Ramos (cell line): ENCODE results near the gene RTN4RL1.
"Not testable (repeated sequence)": the region's sequence is repeated elsewhere in the genome, so short reads cannot be mapped to it uniquely, and the experiment has no call there.

Experiments
- in situ Hi-C: fragments of 300-500 bp; cut with MboI; formaldehyde crosslinking; loops from one replicate; pipeline ENCODE4 v1.14.3; 2022; ENCODE audit warnings: low sequenced_read_pairs; ENCODE audit not compliant: unreplicated experiment

Gene RTN4RL1

GRCh38 chr17:1912146-1912545, 113.0 kb downstream of the RTN4RL1 start:
- in situ Hi-C loops = loop anchor here (10.0 kb wide), 1 partner anchor 123 kb away; the partner anchor contains the start of gene DPH1

DNA sequence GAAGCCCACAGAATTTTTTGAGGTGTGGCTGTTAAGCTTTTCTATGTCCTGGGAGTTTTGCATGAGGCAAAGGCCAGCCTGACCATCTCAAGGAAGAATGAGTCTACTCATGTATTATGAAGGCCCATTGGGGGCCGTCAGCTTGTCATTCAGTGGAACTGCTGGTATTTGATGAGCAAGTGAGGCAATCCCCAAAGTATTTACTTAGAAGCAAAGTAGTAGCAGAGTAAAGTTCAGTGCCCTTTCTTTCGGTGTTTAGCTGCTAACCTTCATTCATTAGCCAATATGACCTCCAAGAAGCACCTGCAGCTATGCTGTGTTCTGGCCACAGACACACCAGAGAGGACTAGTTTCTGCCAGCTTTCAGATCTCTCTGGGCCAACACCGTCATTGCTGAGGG, 115.1 kb downstream of the RTN4RL1 start:
- in situ Hi-C loops = loop anchor here (10.0 kb wide), 1 partner anchor 125 kb away; the partner anchor contains the start of gene DPH1

GRCh38 chr17:1908699-1909309, 116.3 kb downstream of the RTN4RL1 start:
- in situ Hi-C loops = no loop called here

GRCh38 chr17:1907909-1908698, 117.0 kb downstream of the RTN4RL1 start:
- in situ Hi-C loops = no loop called here

- in situ Hi-C loops = no loop called here
These were observed 117.9 kb downstream of the RTN4RL1 start for GRCh38 chr17:1907216-1907631.

- in situ Hi-C loops = no loop called here
These were observed 118.5 kb downstream of the RTN4RL1 start for GRCh38 chr17:1906662-1907101.

GRCh38 chr17:1905190-1905913, 119.8 kb downstream of the RTN4RL1 start:
- in situ Hi-C loops = no loop called here

DNA sequence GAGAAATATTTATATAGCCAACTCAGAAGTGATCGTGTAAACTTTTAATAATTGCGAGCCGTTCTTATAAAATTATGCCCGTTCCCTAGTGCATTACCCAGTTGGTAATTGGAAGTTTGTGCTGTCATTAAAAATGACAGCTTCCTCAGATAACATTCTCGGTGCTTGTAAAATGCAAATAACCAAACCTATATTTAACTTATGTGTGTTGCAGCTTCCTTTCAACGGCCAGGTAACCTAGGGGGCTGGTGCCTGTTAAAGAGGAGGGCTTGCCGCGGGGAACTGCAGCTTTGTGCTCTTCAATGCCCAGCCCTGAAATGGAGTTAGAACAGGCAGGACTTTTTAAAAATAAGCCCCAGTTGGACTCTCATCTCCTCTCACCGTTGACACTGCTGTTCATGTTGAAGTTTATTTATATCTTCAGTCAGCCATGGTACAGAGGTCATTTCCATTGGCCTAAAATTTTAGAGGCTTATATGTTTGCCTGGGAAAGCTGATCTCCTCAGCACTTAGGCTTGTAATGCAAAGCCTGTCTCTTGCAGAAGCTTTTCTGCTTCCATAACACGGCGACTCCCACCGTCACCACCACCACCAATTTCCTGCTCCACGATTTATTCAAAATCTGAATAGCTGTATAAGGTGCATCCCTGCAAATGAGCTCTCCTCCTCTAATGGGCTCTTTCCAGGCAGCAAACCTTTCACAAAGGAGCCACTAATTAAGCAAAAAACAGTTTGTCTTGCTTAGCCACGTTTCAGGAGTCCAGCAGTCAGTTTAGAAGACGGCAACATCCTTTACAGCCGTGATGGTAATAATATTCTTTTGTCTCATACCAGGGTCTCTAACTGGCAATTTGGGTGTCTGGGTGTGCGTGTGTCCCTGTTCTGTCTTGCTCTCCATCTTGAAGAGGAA, 120.6 kb downstream of the RTN4RL1 start:
- in situ Hi-C loops = no loop called here

DNA sequence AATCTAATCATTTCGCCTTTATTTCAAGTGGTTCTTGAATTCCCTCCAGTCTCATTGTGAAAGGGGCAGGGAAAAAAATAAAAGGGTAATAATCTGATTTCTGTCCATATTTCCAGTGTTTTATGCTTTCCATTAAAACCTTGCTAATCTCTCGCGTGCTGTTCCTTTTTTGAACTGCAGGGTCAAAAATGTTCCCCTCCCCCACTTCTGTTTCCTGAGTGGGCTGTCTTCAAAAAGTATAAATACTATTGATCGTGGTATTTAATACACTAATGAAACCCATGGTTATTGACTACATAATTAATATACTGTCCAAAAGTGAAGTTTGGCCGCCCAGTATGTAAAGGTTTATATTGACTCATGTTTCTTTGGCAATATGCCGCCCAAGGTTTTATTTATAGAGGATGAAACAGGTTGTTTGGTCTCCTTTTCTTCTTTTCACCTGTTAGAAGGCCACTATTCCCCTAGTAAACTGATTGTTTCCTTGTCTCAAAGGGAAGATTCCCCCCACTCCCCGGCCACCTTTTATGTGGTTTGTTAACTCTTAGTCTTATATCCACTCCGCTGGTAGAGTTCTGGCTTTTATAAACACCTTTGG, 125.6 kb downstream of the RTN4RL1 start:
- in situ Hi-C loops = no loop called here

DNA sequence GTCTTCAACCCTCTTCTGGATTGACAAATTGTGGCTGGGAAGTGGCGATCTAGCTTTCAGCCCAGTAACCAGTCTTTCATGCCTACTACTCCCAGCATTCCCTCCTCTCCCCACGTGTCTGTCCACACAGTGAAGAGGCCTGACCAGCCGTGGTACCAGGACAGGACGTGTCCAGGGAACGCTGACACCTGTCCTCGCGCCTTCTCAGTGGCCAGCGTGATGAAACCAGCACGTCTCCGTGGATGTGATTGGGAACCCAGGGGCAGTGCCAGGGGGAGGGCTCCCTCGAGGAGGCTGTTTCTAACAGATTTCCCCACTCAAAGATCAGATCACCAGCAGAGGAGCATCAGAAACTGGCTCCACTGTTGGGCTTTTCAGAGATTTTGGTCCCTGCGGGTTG, 126.3 kb downstream of the RTN4RL1 start:
- in situ Hi-C loops = no loop called here

GRCh38 chr17:1898332-1898731, 126.8 kb downstream of the RTN4RL1 start:
- in situ Hi-C loops = no loop called here

DNA sequence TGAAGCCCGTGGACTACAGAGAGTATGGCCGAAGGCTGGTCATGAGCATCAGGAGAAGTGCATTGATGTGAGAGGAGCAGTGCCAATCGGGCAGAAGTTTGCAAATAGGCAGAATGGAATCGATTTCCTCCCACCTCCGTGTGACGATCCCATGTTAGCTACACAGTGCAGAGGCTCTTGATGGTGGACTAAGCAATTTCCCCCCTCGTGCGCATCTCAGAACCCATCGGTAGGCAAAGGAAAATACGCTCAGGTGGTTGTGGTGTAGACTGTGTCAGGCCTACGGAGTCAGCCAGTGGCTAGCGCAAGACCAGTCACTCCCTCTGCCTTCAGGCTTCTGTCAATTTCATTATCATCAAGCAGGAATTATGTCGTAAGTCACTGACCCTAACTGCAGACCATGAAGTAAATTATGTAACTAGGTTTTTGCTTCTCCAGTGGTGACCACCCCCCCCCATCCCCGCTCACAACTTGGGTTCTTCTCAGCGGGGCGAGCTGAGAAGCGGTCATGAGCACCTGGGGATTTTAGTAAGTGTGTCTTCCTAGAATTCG, 128.0 kb downstream of the RTN4RL1 start:
- in situ Hi-C loops = no loop called here

- in situ Hi-C loops = no loop called here
These were observed 128.7 kb downstream of the RTN4RL1 start for GRCh38 chr17:1896243-1897104.

DNA sequence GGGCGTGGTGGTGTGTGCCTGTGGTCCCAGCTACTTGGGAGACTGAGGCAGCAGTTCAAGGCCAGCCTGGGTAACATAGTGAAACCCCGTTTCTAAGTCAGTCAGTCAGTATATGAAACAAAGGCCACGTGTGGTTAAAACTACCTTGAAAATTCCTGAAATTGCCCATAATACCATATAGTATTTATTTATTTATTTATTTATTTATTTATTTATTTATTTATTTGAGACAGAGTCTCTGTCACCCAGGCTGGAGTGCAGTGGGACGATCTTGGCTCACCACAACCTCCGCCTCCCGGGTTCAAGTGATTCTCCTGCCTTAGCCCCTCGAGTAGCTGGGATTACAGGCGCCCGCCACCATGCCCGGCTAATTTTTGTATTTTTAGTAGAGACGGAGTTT, 129.7 kb downstream of the RTN4RL1 start:
- in situ Hi-C loops = not testable (repeated sequence)

DNA sequence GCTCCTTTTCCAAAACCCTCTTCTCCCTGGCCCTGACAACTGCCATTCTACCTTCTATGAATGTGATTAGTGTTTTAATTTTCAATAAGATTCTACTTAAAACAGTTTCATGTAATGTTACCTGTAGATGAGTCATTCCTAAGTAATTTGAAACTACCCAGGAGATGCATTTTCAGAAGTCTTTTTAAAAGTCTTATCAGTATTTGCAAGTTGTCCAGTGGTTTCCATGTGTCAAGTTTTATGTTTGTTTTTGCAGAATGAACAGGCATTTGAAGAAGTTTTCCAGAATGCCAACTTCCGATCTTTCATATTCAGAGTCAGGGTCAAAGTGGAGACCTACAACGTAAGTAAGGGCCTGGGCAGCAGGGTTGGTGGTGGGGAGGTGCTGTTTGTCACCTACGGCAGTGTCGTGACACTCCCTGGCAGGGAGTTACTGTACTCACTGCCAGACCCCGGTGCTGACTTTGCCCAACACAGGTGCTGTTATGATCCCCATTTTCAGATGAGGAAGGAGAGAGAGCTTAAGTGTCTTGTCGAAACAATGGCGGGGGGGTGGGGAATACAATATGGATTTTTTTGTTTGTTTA, 130.3 kb downstream of the RTN4RL1 start:
- in situ Hi-C loops = no loop called here

GRCh38 chr17:1890758-1891450, 134.2 kb downstream of the RTN4RL1 start:
- in situ Hi-C loops = no loop called here

DNA sequence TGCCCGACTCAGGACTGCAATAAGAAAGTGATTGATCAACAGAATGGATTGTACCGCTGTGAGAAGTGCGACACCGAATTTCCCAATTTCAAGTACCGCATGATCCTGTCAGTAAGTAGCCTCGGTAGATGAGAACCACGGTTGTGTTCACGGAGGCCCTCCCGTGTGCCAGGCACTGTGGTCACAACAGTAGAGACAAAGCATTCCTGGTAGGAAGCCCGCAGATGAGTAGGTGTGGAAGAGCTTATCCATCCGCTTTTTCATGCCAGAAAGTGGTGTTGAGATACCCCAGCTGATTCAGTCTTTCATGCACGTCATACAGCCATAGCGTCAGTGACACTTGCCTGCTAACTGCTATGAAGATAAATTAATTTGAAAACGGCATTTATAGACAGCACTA, 136.4 kb downstream of the RTN4RL1 start:
- in situ Hi-C loops = no loop called here
